Subcutaneous abdominal adipose tissue (tissue), 5 donors: Measurements from ENCODE around the gene SLC6A8.
A peak's percentile ranks its signal among the peaks of the same experiment; 100 is the strongest.
"Not testable (repeated sequence)": the region's sequence is repeated elsewhere in the genome, so short reads cannot be mapped to it uniquely, and the experiment has no call there.

Source experiments
- H3K27ac ChIP-seq: one replicate; pipeline ENCODE4 v1.7.0; 2013; ENCODE audit warnings: low read depth, mild to moderate bottlenecking, inconsistent platforms, low read length, moderate library complexity
- H3K27me3 ChIP-seq, 5 donors: one replicate each; pipeline ENCODE4 v1.7.0; 2013; ENCODE audit warnings: low read length in 5 of 5, inconsistent platforms in 1 of 5; ENCODE audit not compliant: control insufficient read depth in 5 of 5, insufficient read depth in 4 of 5
- H3K36me3 ChIP-seq, 5 donors: one replicate each; pipeline ENCODE4 v1.7.0; 2013; ENCODE audit warnings: low read length in 5 of 5; ENCODE audit not compliant: control insufficient read depth in 5 of 5, insufficient read depth in 5 of 5
- H3K4me1 ChIP-seq, 5 donors: one replicate each; pipeline ENCODE4 v1.7.0; 2013; ENCODE audit warnings: low read length in 5 of 5, mild to moderate bottlenecking in 3 of 5, moderate library complexity in 1 of 5; ENCODE audit not compliant: control insufficient read depth in 5 of 5, insufficient read depth in 5 of 5
- H3K4me3 ChIP-seq, 5 donors: one replicate each; pipeline ENCODE4 v1.7.0; 2013; ENCODE audit warnings: low read length in 5 of 5, low read depth in 1 of 5
- H3K9ac ChIP-seq, 5 donors: one replicate each; pipeline ENCODE4 v1.7.0; 2013; ENCODE audit warnings: low read length in 5 of 5, mild to moderate bottlenecking in 4 of 5, moderate library complexity in 3 of 5
- H3K9me3 ChIP-seq, 5 donors: one replicate each; pipeline ENCODE4 v1.7.0; 2013; ENCODE audit warnings: low read length in 5 of 5; ENCODE audit not compliant: control insufficient read depth in 5 of 5
- donor health status: healthy.
- donor health status: healthy.
- donor health status: healthy.
- donor health status: healthy.
- donor health status: healthy.

The SLC6A8 gene

DNA sequence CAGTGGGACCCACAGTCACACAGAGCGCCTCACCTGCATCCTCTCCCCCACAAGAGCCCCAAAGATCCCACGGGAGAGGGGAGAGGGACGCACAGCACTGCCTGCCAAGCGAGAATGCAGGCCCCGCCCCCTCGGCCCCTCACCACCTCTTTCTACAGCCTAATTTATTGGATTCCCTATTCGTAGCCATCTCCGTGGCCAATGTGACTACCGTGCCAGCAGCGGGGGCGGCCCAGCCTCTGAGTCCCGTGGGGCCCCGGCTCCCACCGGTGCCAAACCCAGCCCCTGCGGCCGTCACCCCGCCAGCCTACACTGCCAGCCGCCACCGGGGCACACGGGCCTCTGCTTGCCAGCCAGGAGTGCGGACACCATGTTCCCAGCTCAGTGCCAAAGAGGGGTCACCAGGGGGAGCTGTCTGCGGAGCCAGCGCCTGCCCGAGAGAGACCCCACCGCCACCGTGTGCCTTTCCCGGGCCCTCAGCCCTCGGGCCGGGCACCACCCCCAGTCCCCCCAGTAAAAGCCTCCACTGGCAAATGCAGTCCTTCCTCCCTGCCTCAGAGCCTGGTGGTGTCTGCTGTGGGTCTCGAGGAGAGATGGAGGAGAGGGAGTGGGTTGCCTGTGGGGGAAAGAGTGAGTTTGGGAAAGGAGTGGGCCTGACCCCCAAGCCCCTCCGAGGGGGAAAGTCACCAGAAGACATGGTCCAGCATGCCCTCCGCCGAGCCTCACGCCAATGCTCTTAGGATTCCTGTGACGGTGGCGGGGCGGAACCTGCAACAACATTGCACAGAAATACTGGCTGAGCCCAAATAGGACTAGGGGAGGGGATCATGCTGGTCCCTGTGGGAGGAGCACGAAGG lies 56.7 kb downstream of the SLC6A8 start:
- peaks cover 0 to 18% (median 8%) of the 10 kb centered on the region in 5 donors for H3K4me1 ChIP-seq
- H3K27ac ChIP-seq: peak overlapping the region; percentile 50
- peak overlapping the region in 1 of 5 donors; percentile 4 for H3K4me3 ChIP-seq
- H3K36me3 ChIP-seq: peaks cover 0 to 12% (median 3%) of the 10 kb centered on the region in 5 donors
- H3K9me3 ChIP-seq: peaks cover 0 to 4% (median 0%) of the 10 kb centered on the region in 5 donors
- H3K27me3 ChIP-seq: peaks cover 0 to 10% (median 2%) of the 10 kb centered on the region in 5 donors
- H3K9ac ChIP-seq: no peak overlapping the region

DNA sequence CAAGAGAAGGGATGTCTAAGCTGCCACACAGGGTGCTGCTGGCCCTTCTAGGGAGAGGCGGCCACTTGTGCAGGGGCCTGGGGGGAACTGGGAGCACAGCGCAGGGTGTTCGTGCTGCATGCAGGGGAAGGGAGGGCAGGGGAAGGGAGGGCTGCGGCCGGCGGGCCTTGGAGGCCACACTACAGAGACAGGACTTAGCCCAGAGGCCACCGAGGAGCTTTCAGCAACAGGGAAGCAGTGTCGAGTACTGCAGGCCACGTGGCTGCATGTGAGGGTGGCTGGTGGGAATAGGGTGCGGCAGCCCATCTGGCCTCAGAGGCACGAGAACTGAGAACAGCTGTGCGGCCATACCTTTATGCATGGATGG lies 57.3 kb downstream of the SLC6A8 start:
- peaks cover 0 to 19% (median 8%) of the 10 kb centered on the region in 5 donors for H3K4me1 ChIP-seq
- H3K9ac ChIP-seq, H3K27me3 ChIP-seq, H3K9me3 ChIP-seq, H3K27ac ChIP-seq, H3K36me3 ChIP-seq, H3K4me3 ChIP-seq: not testable (repeated sequence)
